ENCODE results near the gene EPC1. TPM values are rescaled to one million over a fixed set of nuclear protein-coding genes. Genes with fewer than 3 reads are reported as not detected.
A peak's percentile ranks its signal among the peaks of the same experiment; 100 is the strongest.

The EPC1 gene
- total and polyA plus RNA-seq, 10 of the 15 experiments (the other 5 are each of a cell fraction or from before 2014, with no cell fraction given): 6.8 to 59.2 (median 19.4) TPM

DNA sequence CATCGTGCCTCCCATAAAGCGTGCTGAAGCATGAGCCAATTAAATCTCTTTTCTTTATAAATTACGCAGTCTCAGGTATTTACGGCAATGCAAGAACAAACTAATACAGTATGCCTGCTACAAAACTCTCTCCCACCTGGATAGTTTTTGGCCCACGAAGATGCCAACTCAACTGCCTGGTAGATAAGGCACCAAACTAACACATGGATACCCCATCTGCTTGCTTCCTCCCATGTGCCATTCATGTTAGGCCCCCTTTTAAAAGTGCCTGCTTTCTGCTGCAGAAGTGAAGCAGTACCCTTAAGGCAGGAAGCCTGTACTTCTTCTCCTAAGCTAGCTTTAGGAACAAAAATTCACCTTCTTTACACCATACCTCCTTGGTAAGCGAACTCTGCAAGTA, 15.6 kb upstream of the EPC1 start (continued):
- TF ChIP-seq, protein P1, sequence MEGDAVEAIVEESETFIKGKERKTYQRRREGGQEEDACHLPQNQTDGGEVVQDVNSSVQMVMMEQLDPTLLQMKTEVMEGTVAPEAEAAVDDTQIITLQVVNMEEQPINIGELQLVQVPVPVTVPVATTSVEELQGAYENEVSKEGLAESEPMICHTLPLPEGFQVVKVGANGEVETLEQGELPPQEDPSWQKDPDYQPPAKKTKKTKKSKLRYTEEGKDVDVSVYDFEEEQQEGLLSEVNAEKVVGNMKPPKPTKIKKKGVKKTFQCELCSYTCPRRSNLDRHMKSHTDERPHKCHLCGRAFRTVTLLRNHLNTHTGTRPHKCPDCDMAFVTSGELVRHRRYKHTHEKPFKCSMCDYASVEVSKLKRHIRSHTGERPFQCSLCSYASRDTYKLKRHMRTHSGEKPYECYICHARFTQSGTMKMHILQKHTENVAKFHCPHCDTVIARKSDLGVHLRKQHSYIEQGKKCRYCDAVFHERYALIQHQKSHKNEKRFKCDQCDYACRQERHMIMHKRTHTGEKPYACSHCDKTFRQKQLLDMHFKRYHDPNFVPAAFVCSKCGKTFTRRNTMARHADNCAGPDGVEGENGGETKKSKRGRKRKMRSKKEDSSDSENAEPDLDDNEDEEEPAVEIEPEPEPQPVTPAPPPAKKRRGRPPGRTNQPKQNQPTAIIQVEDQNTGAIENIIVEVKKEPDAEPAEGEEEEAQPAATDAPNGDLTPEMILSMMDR (IDR thresholded peaks at IDR 0.05 in 2 of 3, conservative IDR thresholded peaks at IDR 0.05 in 1 of 3; ENCODE audit: control insufficient read depth in 2 of 3, extremely low read depth in 1 of 3, insufficient read depth in 1 of 3, low read depth in 3 of 3, low read length in 3 of 3): no peak
- TF ChIP-seq STAT1 (conservative IDR thresholded peaks at IDR 0.05) (no peak), KDM1A (IDR thresholded peaks at IDR 0.05; ENCODE audit: borderline replicate concordance) (no peak)

DNA sequence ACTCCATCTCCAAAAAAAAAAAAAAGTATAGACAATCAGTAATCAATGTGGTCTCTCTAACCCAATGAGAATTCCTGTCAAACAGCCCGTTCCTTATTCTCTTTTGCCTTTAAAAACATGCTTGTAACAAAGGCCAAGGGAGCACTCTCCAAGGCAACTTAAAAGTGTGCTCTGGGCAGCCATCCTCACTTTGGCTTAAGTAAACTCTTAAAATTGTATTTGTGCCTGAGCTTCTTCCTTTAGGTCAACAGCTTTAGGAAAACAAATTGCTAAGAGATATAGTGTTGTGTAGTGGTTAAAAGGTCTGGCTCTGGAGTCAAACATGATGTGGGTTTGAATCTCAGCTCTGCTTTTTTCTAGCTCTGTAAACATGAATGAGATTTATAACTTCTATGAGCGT, 13.9 kb upstream of the EPC1 start:
- Histone ChIP-seq H3K27me3 (replicated peaks in 1 of 2; ENCODE audit: control insufficient read depth in 2 of 2, insufficient read depth in 2 of 2, low read length in 1 of 2) (no peaks in the 10 kb centered on the region), H4K20me1 (ENCODE audit: control insufficient read depth, insufficient read depth) (no peaks in the 10 kb centered on the region), H3K9me3 (replicated peaks; ENCODE audit: control insufficient read depth, insufficient read depth, low read length) (no peaks in the 10 kb centered on the region; the same call in 2 of the 3 replicates), H3K27ac (ENCODE audit: control insufficient read depth, insufficient read depth) (no peak overlapping the region), H3K79me2 (ENCODE audit: control insufficient read depth, insufficient read depth, low read length) (peaks cover 3% of the 10 kb centered on the region), H3K9ac (ENCODE audit: control insufficient read depth, insufficient read depth, low read length) (no peak overlapping the region), H2AFZ (ENCODE audit: control insufficient read depth, low read depth, low read length) (no peak overlapping the region), H3K4me3 (no peak overlapping the region), H3K4me1 (ENCODE audit: control insufficient read depth, insufficient read depth, low read length) (no peaks in the 10 kb centered on the region), H3K4me2 (ENCODE audit: control insufficient read depth, insufficient read depth) (no peak overlapping the region), H3K36me3 (ENCODE audit: control insufficient read depth in 2 of 2, insufficient read depth in 2 of 2, low read length in 1 of 2) (no peaks in the 10 kb centered on the region)
- intact Hi-C loops (cut with micrococcal nuclease; ENCODE audit: unreplicated experiment) (loop anchor here (10.0 kb wide), 1 partner anchor 496 kb away; no protein-coding TSS in a partner anchor), in situ Hi-C loops (cut with MboI) (no loop called here)
- ChIA-PET POLR2A (interaction anchor here (0.6 kb wide), 1 partner anchor 84 kb away, joined by 3 read pairs; no protein-coding TSS in a partner anchor), RAD21 (ENCODE audit: unreplicated experiment) (interaction anchor here (1.1 kb wide), 1 partner anchor 9 kb away, joined by 3 read pairs; no protein-coding TSS in a partner anchor), CTCF (interaction anchor here (0.6 to 2.9 kb wide), 8 partner anchors 8 to 115 kb away, joined by 3 to 15 read pairs (median 3); no protein-coding TSS in a partner anchor), SMC1A (ENCODE audit: uncharacterized antibody, unreplicated experiment) (interaction anchor here (0.8 to 1.3 kb wide), 4 partner anchors 8 to 115 kb away, joined by 3 to 6 read pairs (median 4); no protein-coding TSS in a partner anchor)
- TF ChIP-seq, protein P2, sequence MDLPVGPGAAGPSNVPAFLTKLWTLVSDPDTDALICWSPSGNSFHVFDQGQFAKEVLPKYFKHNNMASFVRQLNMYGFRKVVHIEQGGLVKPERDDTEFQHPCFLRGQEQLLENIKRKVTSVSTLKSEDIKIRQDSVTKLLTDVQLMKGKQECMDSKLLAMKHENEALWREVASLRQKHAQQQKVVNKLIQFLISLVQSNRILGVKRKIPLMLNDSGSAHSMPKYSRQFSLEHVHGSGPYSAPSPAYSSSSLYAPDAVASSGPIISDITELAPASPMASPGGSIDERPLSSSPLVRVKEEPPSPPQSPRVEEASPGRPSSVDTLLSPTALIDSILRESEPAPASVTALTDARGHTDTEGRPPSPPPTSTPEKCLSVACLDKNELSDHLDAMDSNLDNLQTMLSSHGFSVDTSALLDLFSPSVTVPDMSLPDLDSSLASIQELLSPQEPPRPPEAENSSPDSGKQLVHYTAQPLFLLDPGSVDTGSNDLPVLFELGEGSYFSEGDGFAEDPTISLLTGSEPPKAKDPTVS (IDR thresholded peaks at IDR 0.05; ENCODE audit: low read depth, low read length): no peak
- TF ChIP-seq ZNF207 (IDR thresholded peaks at IDR 0.05; ENCODE audit: borderline replicate concordance) (no peak), POLR2AphosphoS5 (IDR thresholded peaks at IDR 0.05; ENCODE audit: low read length) (no peak), IKZF2 (IDR thresholded peaks at IDR 0.05) (no peak), MYC (IDR thresholded peaks at IDR 0.05; ENCODE audit: insufficient read depth, insufficient read length, insufficient replicate concordance, low read length, severe bottlenecking) (no peak), SMAD5 (IDR thresholded peaks at IDR 0.05; ENCODE audit: low read depth) (no peak), SUZ12 (IDR thresholded peaks at IDR 0.05; ENCODE audit: unreplicated experiment) (no peak), JUNB (IDR thresholded peaks at IDR 0.05) (no peak)
- TF ChIP-seq, protein P3, sequence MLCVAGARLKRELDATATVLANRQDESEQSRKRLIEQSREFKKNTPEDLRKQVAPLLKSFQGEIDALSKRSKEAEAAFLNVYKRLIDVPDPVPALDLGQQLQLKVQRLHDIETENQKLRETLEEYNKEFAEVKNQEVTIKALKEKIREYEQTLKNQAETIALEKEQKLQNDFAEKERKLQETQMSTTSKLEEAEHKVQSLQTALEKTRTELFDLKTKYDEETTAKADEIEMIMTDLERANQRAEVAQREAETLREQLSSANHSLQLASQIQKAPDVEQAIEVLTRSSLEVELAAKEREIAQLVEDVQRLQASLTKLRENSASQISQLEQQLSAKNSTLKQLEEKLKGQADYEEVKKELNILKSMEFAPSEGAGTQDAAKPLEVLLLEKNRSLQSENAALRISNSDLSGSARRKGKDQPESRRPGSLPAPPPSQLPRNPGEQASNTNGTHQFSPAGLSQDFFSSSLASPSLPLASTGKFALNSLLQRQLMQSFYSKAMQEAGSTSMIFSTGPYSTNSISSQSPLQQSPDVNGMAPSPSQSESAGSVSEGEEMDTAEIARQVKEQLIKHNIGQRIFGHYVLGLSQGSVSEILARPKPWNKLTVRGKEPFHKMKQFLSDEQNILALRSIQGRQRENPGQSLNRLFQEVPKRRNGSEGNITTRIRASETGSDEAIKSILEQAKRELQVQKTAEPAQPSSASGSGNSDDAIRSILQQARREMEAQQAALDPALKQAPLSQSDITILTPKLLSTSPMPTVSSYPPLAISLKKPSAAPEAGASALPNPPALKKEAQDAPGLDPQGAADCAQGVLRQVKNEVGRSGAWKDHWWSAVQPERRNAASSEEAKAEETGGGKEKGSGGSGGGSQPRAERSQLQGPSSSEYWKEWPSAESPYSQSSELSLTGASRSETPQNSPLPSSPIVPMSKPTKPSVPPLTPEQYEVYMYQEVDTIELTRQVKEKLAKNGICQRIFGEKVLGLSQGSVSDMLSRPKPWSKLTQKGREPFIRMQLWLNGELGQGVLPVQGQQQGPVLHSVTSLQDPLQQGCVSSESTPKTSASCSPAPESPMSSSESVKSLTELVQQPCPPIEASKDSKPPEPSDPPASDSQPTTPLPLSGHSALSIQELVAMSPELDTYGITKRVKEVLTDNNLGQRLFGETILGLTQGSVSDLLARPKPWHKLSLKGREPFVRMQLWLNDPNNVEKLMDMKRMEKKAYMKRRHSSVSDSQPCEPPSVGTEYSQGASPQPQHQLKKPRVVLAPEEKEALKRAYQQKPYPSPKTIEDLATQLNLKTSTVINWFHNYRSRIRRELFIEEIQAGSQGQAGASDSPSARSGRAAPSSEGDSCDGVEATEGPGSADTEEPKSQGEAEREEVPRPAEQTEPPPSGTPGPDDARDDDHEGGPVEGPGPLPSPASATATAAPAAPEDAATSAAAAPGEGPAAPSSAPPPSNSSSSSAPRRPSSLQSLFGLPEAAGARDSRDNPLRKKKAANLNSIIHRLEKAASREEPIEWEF (IDR thresholded peaks at IDR 0.05; ENCODE audit: insufficient replicate concordance, low read depth, low read length): no peak
- TF ChIP-seq, protein P4, sequence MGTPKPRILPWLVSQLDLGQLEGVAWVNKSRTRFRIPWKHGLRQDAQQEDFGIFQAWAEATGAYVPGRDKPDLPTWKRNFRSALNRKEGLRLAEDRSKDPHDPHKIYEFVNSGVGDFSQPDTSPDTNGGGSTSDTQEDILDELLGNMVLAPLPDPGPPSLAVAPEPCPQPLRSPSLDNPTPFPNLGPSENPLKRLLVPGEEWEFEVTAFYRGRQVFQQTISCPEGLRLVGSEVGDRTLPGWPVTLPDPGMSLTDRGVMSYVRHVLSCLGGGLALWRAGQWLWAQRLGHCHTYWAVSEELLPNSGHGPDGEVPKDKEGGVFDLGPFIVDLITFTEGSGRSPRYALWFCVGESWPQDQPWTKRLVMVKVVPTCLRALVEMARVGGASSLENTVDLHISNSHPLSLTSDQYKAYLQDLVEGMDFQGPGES (IDR thresholded peaks at IDR 0.05): no peak
- ATAC-seq (no peak), FAIRE-seq (no peak), DNase-seq (ENCODE audit: low read depth, low spot score) (no peak)
- WGBS (ENCODE audit: insufficient coverage, insufficient replicate concordance, low lambda C conversion rate, missing lambda C conversion rate): 92% methylated on average over 2 of the region's 2 CpGs
- BruUV-seq (replicated peaks): TSS peak; percentile 41

Measured in GM12878 (cell line).